Measurements from ENCODE around the gene LDLRAP1.

The LDLRAP1 gene

GRCh38 chr1:25562101-25562927, 18.9 kb downstream of the LDLRAP1 start:
- FAIRE-seq (no peak), DNase-seq (ENCODE audit: low spot score) (no peak)

DNA sequence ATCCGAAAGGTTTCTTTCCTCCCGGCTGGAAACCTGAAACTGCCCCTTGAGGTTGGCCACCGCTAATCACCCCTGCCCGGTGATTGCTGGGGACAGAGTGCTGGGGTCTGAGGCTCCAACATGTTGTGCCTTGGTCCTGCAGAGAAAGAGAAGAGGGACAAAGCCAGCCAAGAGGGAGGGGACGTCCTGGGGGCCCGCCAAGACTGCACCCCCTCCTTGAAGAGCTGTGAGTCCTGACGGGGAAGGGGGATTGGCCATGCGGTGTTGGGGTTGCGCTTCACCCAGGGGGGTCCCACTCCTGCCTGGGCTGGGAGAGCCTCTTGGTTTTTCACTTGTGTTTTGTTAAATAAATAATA, 19.5 kb downstream of the LDLRAP1 start:
- no peak for DNase-seq (ENCODE audit: low spot score)
- no peak for FAIRE-seq

DNA sequence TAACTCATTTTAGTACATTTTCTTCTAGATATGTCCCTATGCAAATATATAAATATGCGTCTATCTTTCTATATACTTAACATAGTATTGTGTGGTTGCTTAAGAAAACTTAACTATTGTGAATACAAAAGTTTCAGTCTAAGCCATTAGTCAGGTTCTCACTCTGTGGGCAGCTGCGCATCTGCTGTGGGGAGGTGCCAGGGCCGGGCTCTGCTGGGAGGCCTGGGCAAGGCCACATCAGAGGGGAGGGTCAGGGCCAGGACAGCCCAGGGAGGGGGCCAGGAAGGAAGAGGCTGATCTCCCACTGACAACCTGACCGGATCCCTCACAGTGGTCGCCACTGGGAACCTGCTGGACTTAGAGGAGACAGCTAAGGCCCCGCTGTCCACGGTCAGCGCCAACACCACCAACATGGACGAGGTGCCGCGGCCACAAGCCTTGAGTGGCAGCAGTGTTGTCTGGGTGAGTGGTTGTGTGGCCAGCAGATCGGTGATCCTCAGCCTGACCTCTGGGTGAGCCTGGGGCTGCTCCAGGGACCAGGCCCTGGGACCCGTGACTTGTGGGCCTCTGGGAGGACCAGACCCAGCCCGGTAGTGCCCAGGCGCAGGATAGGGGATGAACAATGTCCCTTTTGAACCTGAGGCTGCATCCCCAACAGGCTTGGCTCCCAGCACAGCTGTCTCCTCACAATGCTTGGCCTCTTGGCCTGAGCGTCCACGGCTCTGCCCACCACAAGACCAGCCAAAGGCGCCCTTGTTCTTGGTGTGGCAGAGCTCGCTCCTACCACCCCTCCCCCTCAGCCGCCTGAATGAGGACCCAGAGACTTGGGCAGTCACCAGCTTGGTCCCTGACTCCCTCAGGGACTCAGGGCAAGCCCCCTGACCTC, 20.2 kb downstream of the LDLRAP1 start:
- FAIRE-seq (no peak), DNase-seq (ENCODE audit: low spot score) (no peak)

DNA sequence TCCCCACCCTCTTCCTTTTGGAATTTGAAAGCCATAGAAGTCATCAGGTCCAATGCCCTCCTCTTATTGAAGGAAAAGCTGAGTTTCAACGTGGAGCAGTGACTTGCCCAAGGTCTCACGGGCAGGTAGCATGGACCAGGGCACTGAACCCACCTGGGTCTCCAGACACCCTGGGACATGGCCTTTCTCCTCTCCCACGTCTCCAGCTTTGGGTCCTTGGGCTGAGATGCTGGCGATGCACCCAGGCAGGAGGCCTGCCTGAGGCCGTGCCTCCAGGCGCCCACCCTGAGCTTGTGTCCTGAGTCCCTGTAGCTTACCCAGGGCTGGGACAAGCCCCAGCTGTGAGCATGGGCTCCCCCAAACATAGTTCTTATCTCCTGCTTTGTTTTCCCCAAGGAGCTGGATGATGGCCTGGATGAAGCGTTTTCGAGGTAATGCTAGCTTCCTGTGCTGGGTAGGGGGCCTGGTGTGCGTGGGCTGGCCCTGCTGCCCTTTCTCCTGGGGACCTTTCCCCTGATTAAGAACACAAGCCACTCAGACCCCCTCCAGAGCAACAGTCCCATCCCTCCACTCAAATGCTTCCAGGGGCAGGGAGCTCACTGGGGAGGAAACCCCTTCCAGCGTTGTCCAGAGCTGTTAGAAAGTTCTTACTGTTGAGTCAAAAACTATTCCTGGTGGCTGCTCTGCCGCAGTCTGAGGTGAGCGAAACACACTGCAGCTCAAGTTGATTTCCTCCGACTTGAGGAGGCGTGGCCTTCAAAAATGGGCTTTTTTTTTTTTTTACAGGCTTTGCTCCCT, 21.6 kb downstream of the LDLRAP1 start:
- DNase-seq (ENCODE audit: low spot score) (no peak), FAIRE-seq (no peak)

GRCh38 chr1:25565626-25566025, 22.2 kb downstream of the LDLRAP1 start:
- FAIRE-seq = no peak
- DNase-seq (ENCODE audit: low spot score) = no peak

DNA sequence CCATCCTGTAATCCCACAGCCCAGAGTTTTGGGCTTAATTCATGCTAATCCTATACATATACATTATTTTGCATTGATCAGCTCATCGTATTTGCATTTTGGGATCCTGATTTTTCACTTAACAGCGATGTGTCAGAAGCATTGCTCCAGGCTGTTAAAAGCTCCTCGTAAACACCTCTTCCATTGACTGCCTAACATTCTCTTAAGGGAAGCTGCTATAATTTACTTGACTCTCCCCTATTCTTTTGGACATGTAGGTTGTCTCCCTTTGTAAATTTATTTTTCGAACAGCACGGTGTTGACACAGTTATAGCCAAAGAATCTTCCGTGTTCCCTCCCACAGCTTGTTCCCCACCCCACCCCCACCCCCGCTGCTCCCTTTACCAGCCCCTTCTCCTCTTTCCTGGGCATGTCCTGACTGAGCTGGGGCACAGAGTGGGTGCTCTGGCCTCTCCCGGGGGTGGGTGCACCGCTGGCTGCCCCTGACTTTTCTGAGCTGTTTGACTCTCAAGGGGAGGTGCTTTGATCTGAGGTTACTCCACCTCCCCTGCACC, 22.8 kb downstream of the LDLRAP1 start:
- no peak for DNase-seq (ENCODE audit: low spot score)
- FAIRE-seq = no peak

DNA sequence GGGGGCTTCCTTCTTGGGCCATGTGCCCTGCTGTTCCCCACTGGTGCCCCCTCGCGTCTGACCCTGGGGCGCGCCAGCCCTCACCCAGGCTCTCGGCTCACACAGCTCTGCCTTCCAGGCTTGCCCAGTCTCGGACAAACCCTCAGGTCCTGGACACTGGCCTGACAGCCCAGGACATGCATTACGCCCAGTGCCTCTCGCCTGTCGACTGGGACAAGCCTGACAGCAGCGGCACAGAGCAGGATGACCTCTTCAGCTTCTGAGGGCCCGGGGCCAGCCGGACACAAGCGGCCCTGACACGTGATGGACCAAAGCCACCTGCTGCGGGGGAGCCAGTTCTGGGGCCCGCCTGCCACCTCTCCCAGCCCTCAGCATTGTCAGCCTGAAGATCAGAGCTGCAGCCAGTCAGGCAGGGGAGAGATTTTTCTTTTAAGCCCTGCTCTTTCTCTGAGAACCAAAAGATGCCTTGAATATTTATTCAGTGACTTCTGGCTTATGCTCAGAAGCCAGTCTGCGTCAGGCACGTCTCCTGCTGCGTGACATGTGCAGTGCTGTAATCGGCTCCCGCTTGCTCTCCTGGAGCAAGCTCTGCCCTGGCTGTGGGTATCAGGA, 23.4 kb downstream of the LDLRAP1 start:
- FAIRE-seq = no peak
- no peak for DNase-seq (ENCODE audit: low spot score)

- no peak for FAIRE-seq
- no peak for DNase-seq (ENCODE audit: low spot score)
Measured at GRCh38 chr1:25567710-25568089, 24.3 kb downstream of the LDLRAP1 start.

DNA sequence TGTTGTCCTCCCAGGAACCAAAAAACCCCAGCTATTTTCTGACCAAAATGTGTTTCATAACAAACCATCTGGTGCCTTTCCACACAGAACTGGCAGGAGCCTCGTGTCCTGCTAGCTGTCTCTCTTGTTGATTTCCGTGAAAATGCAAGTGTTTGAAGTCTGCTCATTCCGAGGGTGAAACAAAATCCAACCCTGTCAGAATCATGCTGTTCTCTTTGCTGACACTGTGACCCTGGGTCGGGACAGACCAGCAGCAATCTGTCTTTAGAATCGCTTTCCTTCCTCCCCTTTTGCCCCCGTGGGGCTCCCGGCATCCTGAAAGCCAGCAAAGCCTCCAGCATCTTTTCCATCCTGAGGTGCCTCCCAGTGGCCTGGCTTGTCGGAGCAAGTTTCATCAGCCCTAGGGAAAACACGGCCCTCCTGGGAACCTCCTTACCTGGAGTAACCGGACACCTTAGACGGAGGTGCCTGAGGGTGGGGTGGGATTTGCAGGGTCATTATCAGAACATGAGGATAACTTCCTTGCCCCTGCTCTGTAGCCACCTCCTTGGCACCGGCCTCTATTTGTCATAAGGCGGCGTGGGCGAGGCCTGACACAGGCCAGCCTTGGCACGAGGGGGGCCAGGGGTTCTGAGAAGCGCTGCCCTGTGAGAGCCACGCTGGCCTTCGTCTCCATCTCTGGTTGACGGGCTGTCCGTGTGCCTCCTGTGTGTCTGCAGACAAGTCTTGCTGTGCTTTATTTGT, 24.9 kb downstream of the LDLRAP1 start:
- FAIRE-seq = no peak
- peak; percentile 71 for DNase-seq (ENCODE audit: low spot score)

DNA sequence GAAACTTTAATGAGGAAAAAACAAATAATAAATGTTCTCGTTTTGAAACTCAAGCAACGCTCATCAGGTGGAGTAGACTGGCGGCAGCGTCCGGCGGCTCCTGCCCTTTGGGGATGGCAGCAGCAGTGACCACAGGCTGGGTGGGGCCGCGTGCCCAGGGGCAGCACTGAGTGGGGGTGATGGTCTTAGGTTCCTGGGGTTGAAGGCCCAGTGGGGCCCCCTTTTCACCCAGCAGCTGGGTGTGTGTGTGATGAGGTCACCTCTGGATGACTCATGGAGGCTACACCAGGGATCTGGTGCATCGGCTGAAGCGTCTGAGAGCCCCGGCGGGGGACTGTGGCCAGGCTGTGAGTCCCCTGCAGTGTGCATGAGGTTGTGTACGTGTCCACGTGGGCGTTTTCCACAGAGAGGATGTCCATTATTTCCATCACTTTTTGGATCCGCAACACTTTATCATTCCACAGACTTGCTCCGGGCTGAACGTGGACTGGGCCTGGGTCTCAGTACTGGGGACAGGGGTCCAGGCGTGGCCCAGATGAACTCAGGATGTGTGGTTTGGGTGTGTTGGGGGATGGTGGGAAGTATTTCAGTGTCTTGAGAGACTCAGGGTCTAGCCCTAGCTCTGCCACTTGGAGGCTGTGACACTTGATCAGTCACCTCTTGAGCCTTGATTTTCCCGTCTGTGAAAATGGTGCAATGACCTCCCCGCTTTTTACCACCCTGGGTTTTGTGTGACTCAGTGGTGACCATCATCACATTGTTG, 25.6 kb downstream of the LDLRAP1 start:
- DNase-seq (ENCODE audit: low spot score) = peak; percentile 93
- FAIRE-seq = peak; percentile 5

GRCh38 chr1:25569597-25570396, 26.4 kb downstream of the LDLRAP1 start:
- FAIRE-seq (no peak), DNase-seq (ENCODE audit: low spot score) (no peak)

DNA sequence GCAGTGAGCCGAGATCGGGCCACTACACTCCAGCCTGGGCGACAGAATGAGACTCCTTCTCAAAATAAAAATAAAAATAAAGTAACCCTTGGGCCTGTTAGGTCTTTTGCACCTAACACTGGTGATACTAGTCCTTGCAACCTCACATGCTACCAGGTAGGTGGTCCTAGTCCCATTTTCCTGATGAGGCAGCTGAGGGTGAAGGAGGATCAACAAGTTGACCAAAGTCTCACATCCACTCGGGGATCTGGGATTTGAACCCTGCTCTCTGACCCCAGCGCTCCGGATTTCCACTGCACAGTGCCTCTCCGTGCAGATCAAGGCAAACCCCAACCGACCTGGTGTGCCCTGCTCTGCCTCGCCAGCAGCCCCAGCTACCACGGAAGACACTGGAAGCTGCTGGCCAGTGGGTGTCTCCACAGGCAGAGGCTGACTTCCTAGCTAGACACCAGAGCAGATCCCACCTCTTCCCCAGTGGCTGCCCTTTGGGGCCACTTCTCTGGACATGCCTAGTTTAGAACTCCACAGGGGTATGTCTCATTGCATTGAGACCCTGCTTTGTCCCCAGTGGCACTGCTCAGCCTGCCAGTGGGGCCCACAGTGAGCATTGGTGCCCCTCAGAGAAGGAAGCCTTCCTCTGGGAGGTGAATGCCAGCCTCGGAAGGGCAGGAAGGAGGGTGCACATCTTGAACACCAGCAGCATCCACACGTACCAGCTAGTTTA, 27.6 kb downstream of the LDLRAP1 start:
- no peak for FAIRE-seq

GRCh38 chr1:25571522-25571970, 28.1 kb downstream of the LDLRAP1 start:
- no peak for DNase-seq (ENCODE audit: low spot score)

More for the DNA sequence above, 27.6 kb downstream of the LDLRAP1 start:
- DNase-seq (ENCODE audit: low spot score) = no peak

DNA sequence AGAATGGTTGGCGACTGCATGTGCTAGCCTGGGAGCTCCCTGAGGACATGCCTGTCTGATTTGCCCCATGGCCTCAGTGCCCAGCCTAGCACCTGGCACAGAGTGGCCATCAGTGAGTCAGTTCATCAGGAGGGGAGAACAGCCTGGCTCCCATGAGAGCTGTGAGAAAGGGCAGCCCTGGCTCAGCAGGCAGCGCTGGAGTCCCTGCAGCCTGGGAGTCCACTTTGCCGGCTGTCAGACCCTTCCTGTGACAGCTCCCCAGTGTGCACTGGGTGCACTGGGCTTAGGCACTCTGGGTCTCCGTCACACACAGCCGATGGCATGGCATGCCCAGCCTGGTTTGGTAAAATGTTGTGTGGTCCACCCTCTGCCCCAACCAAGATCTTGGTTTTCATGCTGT, 28.7 kb downstream of the LDLRAP1 start:
- FAIRE-seq (no peak), DNase-seq (ENCODE audit: low spot score) (no peak)

More at GRCh38 chr1:25571522-25571970, 28.1 kb downstream of the LDLRAP1 start:
- FAIRE-seq = no peak

DNA sequence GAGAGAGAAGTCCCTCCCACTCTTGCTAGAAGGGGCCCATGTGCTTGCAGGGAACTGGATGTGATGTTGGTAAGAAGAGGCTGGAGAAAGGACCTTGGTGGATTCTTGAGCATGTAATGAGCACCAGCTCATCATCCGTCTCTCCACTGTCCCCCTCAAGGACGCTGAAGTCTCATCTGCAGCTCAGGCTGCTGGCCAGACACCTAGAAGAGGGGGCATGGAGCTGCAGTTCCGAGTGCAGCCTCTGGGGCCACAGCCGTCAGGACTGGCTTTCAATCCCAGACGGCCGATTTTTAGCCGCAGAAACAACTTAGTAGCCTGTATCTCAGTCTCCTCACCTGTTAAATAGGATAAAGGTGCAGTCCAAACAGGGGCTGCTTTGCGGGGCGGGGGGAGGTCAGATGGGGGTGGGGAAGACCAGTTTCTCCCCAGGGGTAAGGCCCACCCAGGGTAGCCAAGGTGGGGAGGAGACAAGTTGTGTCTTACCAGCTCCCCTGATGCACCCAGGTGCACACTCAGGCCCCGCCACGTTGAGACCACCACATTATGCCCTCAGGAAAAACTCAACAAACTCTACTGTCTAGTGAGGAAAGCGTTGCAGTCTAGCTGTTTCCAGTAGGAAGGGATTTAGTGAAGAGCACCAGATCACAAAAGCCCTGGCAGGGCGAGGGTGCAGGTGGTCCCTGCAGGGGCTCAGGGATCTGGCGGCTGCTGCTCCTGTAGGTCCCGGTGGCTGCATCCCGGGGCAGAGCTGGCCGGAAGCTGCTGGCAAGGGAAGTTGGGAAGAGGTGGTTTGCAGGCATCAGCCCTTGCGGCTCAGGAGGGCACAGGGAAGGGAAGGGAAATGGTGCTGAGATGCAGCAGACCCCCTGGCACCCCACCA, 29.5 kb downstream of the LDLRAP1 start:
- DNase-seq (ENCODE audit: low spot score) (peak; percentile 76), FAIRE-seq (no peak)

DNA sequence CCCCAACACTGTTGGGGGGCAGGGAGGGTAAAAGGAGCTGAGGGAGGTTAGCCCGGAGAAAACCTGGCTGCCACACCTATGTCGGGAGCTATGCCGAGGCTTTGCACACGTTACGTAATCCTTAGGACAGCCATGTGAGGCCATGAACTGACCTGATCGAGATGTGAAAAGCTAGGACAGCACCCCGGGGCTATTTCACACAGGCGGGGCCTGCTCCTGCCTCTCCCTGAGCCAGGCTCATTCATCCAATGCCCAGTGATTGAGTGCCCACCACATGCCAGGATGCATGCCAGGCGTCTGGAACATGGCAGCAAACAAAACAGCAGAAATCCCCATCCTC, 30.2 kb downstream of the LDLRAP1 start:
- FAIRE-seq = no peak
- no peak for DNase-seq (ENCODE audit: low spot score)

DNA sequence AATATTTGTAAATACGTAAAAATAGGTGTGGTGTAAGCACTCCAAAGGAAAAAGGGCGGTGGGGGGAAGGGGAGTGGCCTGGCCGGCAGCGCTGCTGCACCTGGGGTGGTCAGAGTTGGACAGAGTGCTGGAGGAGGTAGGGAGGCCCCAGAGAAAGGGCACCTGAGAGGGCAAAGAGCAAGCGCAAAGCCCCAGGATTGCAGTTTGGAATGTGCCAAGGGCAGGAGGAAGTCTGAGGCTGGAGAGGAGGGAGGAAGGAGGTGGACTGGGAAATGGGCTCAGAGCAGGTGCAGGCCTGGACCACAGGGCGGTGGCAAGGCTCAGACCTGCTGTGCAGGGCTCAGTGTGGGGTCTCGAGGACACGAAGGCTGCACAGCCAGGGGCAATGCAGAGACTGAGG, 30.6 kb downstream of the LDLRAP1 start:
- no peak for DNase-seq (ENCODE audit: low spot score)
- FAIRE-seq = no peak
